Thyroid gland (tissue), 4 donors: ENCODE results near the gene DEPDC1.

Experiments used
- POLR2A ChIP-seq, 2 donors: fragments of 450-650 bp; IDR thresholded peaks; one replicate each; pipeline ENCODE4 v1.6.1; 2017; ENCODE audit warnings: antibody characterized with exemption in 2 of 2, mild to moderate bottlenecking in 2 of 2, moderate library complexity in 1 of 2
- TF ChIP-seq, protein P1 (sequence below), 6 experiments: fragments of 200-600 bp in 3 of 6; fragments of 450-650 bp in 3 of 6; sonication (generic) in 3 of 6; IDR thresholded peaks; one replicate each; pipeline ENCODE4 v1.5.1; 2016 to 2019; ENCODE audit warnings: antibody characterized with exemption in 6 of 6, mild to moderate bottlenecking in 2 of 6, inconsistent platforms in 1 of 6, moderate library complexity in 1 of 6

DNA sequence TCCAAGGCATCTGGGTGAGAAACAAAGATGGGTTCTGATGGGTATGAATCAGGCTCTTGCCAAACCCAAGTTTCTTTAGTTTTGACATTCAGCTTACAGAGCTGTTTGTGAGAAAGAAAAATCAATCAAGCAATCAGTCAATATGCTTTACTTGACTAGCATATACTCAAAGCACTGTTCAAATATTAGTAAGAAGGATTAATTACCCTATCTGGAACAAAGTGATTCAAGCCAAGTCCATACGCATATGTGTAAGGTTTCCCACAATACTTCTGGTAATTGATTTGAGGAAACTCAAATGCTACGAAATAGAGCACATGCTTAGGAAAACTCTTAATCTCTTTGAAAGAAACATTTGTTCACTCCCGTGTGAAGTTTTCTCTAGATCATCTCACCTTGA, 65.8 kb downstream of the DEPDC1 start:
- TF ChIP-seq, protein P1, sequence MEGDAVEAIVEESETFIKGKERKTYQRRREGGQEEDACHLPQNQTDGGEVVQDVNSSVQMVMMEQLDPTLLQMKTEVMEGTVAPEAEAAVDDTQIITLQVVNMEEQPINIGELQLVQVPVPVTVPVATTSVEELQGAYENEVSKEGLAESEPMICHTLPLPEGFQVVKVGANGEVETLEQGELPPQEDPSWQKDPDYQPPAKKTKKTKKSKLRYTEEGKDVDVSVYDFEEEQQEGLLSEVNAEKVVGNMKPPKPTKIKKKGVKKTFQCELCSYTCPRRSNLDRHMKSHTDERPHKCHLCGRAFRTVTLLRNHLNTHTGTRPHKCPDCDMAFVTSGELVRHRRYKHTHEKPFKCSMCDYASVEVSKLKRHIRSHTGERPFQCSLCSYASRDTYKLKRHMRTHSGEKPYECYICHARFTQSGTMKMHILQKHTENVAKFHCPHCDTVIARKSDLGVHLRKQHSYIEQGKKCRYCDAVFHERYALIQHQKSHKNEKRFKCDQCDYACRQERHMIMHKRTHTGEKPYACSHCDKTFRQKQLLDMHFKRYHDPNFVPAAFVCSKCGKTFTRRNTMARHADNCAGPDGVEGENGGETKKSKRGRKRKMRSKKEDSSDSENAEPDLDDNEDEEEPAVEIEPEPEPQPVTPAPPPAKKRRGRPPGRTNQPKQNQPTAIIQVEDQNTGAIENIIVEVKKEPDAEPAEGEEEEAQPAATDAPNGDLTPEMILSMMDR (IDR thresholded peaks at IDR 0.05): no peak
- TF ChIP-seq POLR2A (IDR thresholded peaks at IDR 0.05): no peak
